NT2/D1 (cell line): ENCODE data around the gene C1RL.

Experiments
- DNase-seq: peaks from one replicate; pipeline ENCODE4 v3.0.0-alpha.2; 2011; ENCODE audit warnings: low read depth, low spot score
- H3K27me3 ChIP-seq: 2 replicates; pipeline ENCODE4 v1.6.0; 2011; ENCODE audit warnings: mild to moderate bottlenecking; ENCODE audit not compliant: insufficient read length, insufficient read depth
- H3K36me3 ChIP-seq: 2 replicates; pipeline ENCODE4 v1.6.1; 2011; ENCODE audit warnings: mild to moderate bottlenecking, low read length, mixed read lengths; ENCODE audit not compliant: insufficient read depth, insufficient read length
- H3K4me1 ChIP-seq: 2 replicates; pipeline ENCODE4 v1.5.1; 2011; ENCODE audit not compliant: insufficient read depth, insufficient read length
- H3K4me3 ChIP-seq: 2 replicates; pipeline ENCODE4 v1.5.1; 2011; ENCODE audit warnings: low read depth; ENCODE audit not compliant: insufficient read length
- H3K9ac ChIP-seq: 2 replicates; pipeline ENCODE4 v1.6.0; 2011; ENCODE audit warnings: low read depth; ENCODE audit not compliant: insufficient read length
- H3K9me3 ChIP-seq: 2 replicates; pipeline ENCODE4 v1.5.1; 2011; ENCODE audit warnings: mild to moderate bottlenecking, low read length; ENCODE audit not compliant: insufficient read depth
- SUZ12 ChIP-seq: IDR thresholded peaks from 2 replicates; pipeline ENCODE4 v1.6.1; 2011; ENCODE audit not compliant: insufficient read length, insufficient read depth; ENCODE audit errors: extremely low read depth
- YY1 ChIP-seq: IDR thresholded peaks from 2 replicates; pipeline ENCODE4 v1.6.1; 2011; ENCODE audit not compliant: insufficient read length, insufficient read depth
- ZNF274 ChIP-seq: IDR thresholded peaks from 2 replicates; pipeline ENCODE4 v1.6.1; 2011; ENCODE audit warnings: mild to moderate bottlenecking, low read depth, low read length

Gene C1RL

DNA sequence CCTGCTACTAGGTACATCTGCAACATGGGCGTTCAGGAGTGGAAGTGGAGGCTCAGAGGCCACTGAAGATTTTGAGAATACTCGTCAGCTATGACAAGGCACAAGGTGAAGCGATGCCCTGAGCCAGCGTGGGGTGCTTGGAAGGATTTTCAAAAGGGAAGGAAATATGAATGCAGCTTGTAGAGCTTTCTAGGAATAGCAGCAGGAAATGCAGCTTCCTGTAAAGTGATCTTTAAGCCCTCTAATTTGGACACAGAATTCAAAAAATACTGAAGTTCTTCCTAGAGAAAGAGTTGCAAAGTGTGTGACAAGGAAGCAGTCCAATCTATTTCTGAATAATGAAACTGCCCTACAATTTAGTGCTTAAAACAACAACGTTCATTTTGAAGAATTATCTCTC, 61.7 kb downstream of the C1RL start:
- no peak overlapping the region for H3K9ac ChIP-seq
- DNase-seq: no peak
- no peak overlapping the region for H3K4me3 ChIP-seq
- H3K4me1 ChIP-seq: no peaks in the 10 kb centered on the region
- no peaks in the 10 kb centered on the region for H3K27me3 ChIP-seq
- H3K36me3 ChIP-seq: no peaks in the 10 kb centered on the region
- TF ChIP-seq SUZ12 (no peak), ZNF274 (no peak), YY1 (no peak)
- peaks cover 7% of the 10 kb centered on the region for H3K9me3 ChIP-seq

DNA sequence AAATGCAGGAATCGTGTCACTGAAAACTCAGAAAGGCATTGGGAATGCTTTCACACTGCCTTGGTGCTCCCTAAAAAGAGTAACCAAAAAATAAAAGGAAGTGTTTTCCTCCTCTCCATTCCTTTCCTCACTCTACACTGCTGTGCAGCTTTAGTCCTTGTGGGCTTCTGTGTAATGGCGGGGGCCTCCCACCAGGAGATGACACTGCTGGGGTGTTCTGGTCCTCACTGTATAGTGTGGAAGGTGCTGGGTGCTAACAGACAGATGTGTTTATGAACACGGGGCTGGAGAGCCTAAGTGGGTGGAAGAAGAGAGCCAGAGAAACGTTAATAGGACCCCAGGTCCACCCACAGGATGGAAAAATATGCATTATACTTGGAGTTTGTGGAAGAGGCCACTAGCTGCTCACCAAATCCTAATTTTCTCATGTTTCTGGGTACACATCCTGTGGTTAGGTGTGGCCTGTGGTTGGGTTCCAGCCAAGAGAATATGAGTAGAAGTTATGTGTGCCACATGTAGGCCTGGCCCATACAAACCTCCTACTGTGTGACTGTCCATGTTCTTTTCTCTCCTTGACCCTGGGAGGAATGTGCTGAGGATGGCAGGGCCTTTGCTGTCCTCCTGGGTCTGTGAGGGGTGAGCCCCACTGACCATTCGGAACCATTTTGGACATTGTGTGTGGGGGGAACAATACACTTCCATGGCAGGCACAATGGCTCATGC, 62.5 kb downstream of the C1RL start:
- DNase-seq: no peak
- TF ChIP-seq ZNF274 (no peak), SUZ12 (no peak), YY1 (no peak)
- H3K4me3 ChIP-seq: no peak overlapping the region

DNA sequence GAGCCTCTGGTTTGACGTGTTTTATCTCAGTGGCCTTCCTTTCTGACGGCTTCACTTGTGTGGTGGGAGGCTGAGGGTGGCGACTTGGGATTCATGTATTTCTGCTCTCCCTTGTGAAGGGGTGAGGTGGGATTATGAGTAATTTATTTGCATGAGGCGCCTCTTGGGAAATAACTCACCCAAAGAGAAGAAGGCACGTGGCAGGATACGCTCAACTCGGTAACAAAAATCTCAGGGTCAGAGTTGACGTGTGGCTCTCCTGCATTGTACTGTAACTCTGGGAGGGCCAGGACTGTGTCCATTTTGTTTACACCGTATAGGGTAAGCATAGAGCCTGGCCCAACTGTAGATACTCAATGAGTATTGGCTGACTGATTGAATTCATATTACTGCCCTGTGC, 63.1 kb downstream of the C1RL start:
- no peak for DNase-seq
- H3K9ac ChIP-seq: no peak overlapping the region
- no peak for TF ChIP-seq YY1
- TF ChIP-seq ZNF274: no peak
- TF ChIP-seq SUZ12: no peak
- no peak overlapping the region for H3K4me3 ChIP-seq
- H3K4me1 ChIP-seq: no peaks in the 10 kb centered on the region
- no peaks in the 10 kb centered on the region for H3K27me3 ChIP-seq
- H3K36me3 ChIP-seq: no peaks in the 10 kb centered on the region
- peaks cover 6% of the 10 kb centered on the region for H3K9me3 ChIP-seq

More for the DNA sequence above, 62.5 kb downstream of the C1RL start:
- H3K9me3 ChIP-seq: peaks cover 7% of the 10 kb centered on the region
- no peak overlapping the region for H3K9ac ChIP-seq
- no peaks in the 10 kb centered on the region for H3K36me3 ChIP-seq
- no peaks in the 10 kb centered on the region for H3K4me1 ChIP-seq
- H3K27me3 ChIP-seq: no peaks in the 10 kb centered on the region
